WTC11 (cell line): Measurements from ENCODE around the gene SMAP2. TPM values are rescaled to one million over a fixed set of nuclear protein-coding genes. Genes with fewer than 3 reads are reported as not detected.

Experiments used
- ATAC-seq: fragments of 200-7000 bp; cut with Tn5 transposase; 2 replicates; pipeline ENCODE4 v1.10.0; 2021; ENCODE audit warnings: mild to moderate bottlenecking, moderate library complexity
- CTCF ChIA-PET: fragments of 300-600 bp; sonication (Branson Sonifier 250); formaldehyde crosslinking; loops from one replicate; lab custom pipeline; 2021; ENCODE audit warnings: antibody characterized with exemption; lab: Charles Lee
- POLR2A ChIA-PET: fragments of 350-600 bp; sonication (Branson Sonifier 250); formaldehyde crosslinking; loops from one replicate; lab custom pipeline; 2021; ENCODE audit warnings: antibody characterized with exemption; lab: Charles Lee
- DNase-seq: peaks from one replicate; pipeline ENCODE4 v3.0.0; 2021; ENCODE audit warnings: low spot score
- H3K27ac Mint-ChIP-seq: 2 replicates; pipeline ENCODE4 v1.8.0; 2021; ENCODE audit warnings: mixed read lengths
- H3K27me3 Mint-ChIP-seq: 2 replicates; pipeline ENCODE4 v1.8.0; 2021; ENCODE audit warnings: low read depth, mild to moderate bottlenecking, moderate library complexity, mixed read lengths
- H3K36me3 Mint-ChIP-seq: 2 replicates; pipeline ENCODE4 v1.8.0; 2021; ENCODE audit warnings: mixed read lengths
- H3K4me1 Mint-ChIP-seq: 2 replicates; pipeline ENCODE4 v1.8.0; 2022; ENCODE audit warnings: mixed read lengths
- H3K4me3 Mint-ChIP-seq: 2 replicates; pipeline ENCODE4 v1.8.0; 2021; ENCODE audit warnings: mild to moderate bottlenecking, moderate library complexity, mixed read lengths
- H3K9me3 Mint-ChIP-seq: 2 replicates; pipeline ENCODE4 v1.8.0; 2021; ENCODE audit warnings: mixed read lengths
- CTCF ChIP-seq: fragments of 200-600 bp; IDR thresholded peaks from 2 replicates; pipeline ENCODE4 v1.8.0; 2022; ENCODE audit warnings: antibody characterized with exemption
- E2F4 ChIP-seq: sonication (generic); formaldehyde crosslinking; IDR thresholded peaks from 2 replicates; pipeline ENCODE4 v1.8.1; 2022; ENCODE audit warnings: low read depth, mild to moderate bottlenecking, moderate library complexity, missing genetic modification reagents, borderline replicate concordance
- EMX1 ChIP-seq: fragments of 250-450 bp; sonication (Bioruptor Pico); IDR thresholded peaks from 2 replicates; pipeline ENCODE4 v1.8.0; 2021; ENCODE audit warnings: mild to moderate bottlenecking
- HMGXB4 ChIP-seq: sonication (generic); formaldehyde crosslinking; IDR thresholded peaks from 2 replicates; pipeline ENCODE4 v1.8.1; 2023; ENCODE audit warnings: mild to moderate bottlenecking, moderate library complexity, missing genetic modification reagents
- MLX ChIP-seq: sonication (generic); formaldehyde crosslinking; IDR thresholded peaks from 2 replicates; pipeline ENCODE4 v1.8.1; 2023; ENCODE audit warnings: mild to moderate bottlenecking, missing genetic modification reagents, moderate library complexity
- MYBL2 ChIP-seq: sonication (generic); formaldehyde crosslinking; IDR thresholded peaks from 2 replicates; pipeline ENCODE4 v1.8.1; 2023; ENCODE audit warnings: mild to moderate bottlenecking, moderate library complexity, missing genetic modification reagents
- NFATC4 ChIP-seq: fragments of 250-450 bp; sonication (Bioruptor Pico); IDR thresholded peaks from 2 replicates; pipeline ENCODE4 v1.9.0; 2021; ENCODE audit warnings: mild to moderate bottlenecking
- NFYB ChIP-seq: sonication (generic); formaldehyde crosslinking; conservative IDR thresholded peaks from 2 replicates; pipeline ENCODE4 v1.8.0; 2022; ENCODE audit warnings: low read depth, missing genetic modification reagents
- NR3C1 ChIP-seq: sonication (generic); formaldehyde crosslinking; conservative IDR thresholded peaks from 2 replicates; pipeline ENCODE4 v1.8.1; 2023; ENCODE audit warnings: low read depth, mild to moderate bottlenecking, missing genetic modification reagents
- TP53 ChIP-seq: sonication (generic); formaldehyde crosslinking; IDR thresholded peaks from 2 replicates; pipeline ENCODE4 v1.8.1; 2023; ENCODE audit warnings: mild to moderate bottlenecking, missing genetic modification reagents
- ZBTB21 ChIP-seq: sonication (generic); formaldehyde crosslinking; IDR thresholded peaks from 2 replicates; pipeline ENCODE4 v1.8.1; 2023; ENCODE audit warnings: mild to moderate bottlenecking, missing genetic modification reagents, borderline replicate concordance
- ZNF121 ChIP-seq: sonication (generic); formaldehyde crosslinking; IDR thresholded peaks from 2 replicates; pipeline ENCODE4 v1.8.0; 2023; ENCODE audit warnings: missing genetic modification reagents
- ZNF138 ChIP-seq: sonication (generic); formaldehyde crosslinking; conservative IDR thresholded peaks from 2 replicates; pipeline ENCODE4 v1.8.1; 2022; ENCODE audit warnings: mild to moderate bottlenecking, moderate library complexity, missing genetic modification reagents
- ZNF416 ChIP-seq: fragments of 250-450 bp; sonication (Bioruptor Pico); IDR thresholded peaks from 2 replicates; pipeline ENCODE4 v1.9.0; 2021; ENCODE audit warnings: mild to moderate bottlenecking, inconsistent platforms
- ZNF512 ChIP-seq: sonication (generic); formaldehyde crosslinking; IDR thresholded peaks from 2 replicates; pipeline ENCODE4 v1.8.1; 2022; ENCODE audit warnings: missing genetic modification reagents, borderline replicate concordance
- ZNF671 ChIP-seq: fragments of 250-450 bp; sonication (Bioruptor Pico); IDR thresholded peaks from 2 replicates; pipeline ENCODE4 v1.8.0; 2021; ENCODE audit warnings: mild to moderate bottlenecking
- total RNA-seq: library from RNA; stranded (reverse); gene quantifications from 3 replicates; pipeline ENCODE4 v1.2.3, GENCODE V29; 2021

Gene SMAP2
- total RNA-seq, 1 experiment from 2014 or later: 4.9 TPM

- H3K9me3 Mint-ChIP-seq: no peaks in the 10 kb centered on the region
- CTCF ChIA-PET: interaction anchor here (0.7 to 3.1 kb wide), 3 partner anchors 12 to 102 kb away, joined by 4 to 16 read pairs (median 4); no protein-coding TSS in a partner anchor
- no peak for DNase-seq
- H3K27ac Mint-ChIP-seq: no peak overlapping the region
- TF ChIP-seq MYBL2 (CRISPR knock-in tag) (no peak), ZBTB21 (CRISPR knock-in tag) (no peak), CTCF (no peak), NR3C1 (CRISPR knock-in tag) (no peak)
- POLR2A ChIA-PET: no interaction called here
- ATAC-seq: no peak
- no peaks in the 10 kb centered on the region for H3K27me3 Mint-ChIP-seq
- H3K4me3 Mint-ChIP-seq: no peak overlapping the region
- H3K4me1 Mint-ChIP-seq: no peaks in the 10 kb centered on the region
- H3K36me3 Mint-ChIP-seq: peaks cover 5% of the 10 kb centered on the region; the same call in 1 of the 2 replicates
These were observed 43.2 kb downstream of the SMAP2 start for GRCh38 chr1:40416709-40417108.

GRCh38 chr1:40421431-40422384 is 48.2 kb downstream of the SMAP2 start:
- CTCF ChIA-PET: interaction anchor here (0.8 to 3.0 kb wide), 6 partner anchors 16 to 107 kb away, joined by 3 to 11 read pairs (median 4); no protein-coding TSS in a partner anchor
- Mint-ChIP-seq H3K27me3 (no peaks in the 10 kb centered on the region; the same call in 1 of the 2 replicates), H3K4me1 (no peaks in the 10 kb centered on the region), H3K36me3 (peaks cover 5% of the 10 kb centered on the region; the same call in 1 of the 2 replicates), H3K4me3 (no peak overlapping the region), H3K9me3 (no peaks in the 10 kb centered on the region), H3K27ac (no peak overlapping the region)
- no peak for ATAC-seq
- TF ChIP-seq HMGXB4 (no peak), EMX1 (no peak), NR3C1 (CRISPR knock-in tag) (no peak), NFATC4 (CRISPR knock-in tag) (no peak), TP53 (no peak), NFYB (CRISPR knock-in tag) (no peak), ZNF512 (no peak), ZNF671 (no peak), ZNF121 (CRISPR knock-in tag) (no peak), ZNF416 (CRISPR knock-in tag) (no peak), MLX (CRISPR knock-in tag) (no peak), ZNF138 (CRISPR knock-in tag) (no peak), E2F4 (CRISPR knock-in tag) (no peak)
- POLR2A ChIA-PET: interaction anchor here (0.6 kb wide), 1 partner anchor 39 kb away, joined by 3 read pairs; no protein-coding TSS in a partner anchor
- no peak for DNase-seq
